ENCODE results near the gene FER.

DNA sequence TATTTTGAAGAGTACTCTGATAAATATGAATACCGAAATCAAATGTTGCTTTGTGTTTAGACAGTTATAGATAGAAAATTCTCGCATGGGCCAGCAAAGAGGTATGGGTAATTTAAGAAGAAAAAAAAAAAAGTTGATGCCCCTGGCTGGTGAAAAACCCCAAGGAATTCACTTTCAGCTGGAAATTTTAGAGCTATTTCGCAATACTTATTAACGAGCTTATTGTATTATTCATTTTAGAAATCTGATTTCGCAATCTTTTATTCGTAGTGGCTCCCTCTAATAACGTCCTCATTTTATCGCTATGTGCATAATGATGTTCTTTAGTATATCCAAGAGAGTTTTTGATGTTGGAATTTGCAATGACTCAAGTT, 18.5 kb upstream of the FER start:
- TF ChIP-seq EZH2phosphoT487 (IDR thresholded peaks at IDR 0.05; ENCODE audit: borderline replicate concordance, low read length): no peak
- TF ChIP-seq, protein P1, sequence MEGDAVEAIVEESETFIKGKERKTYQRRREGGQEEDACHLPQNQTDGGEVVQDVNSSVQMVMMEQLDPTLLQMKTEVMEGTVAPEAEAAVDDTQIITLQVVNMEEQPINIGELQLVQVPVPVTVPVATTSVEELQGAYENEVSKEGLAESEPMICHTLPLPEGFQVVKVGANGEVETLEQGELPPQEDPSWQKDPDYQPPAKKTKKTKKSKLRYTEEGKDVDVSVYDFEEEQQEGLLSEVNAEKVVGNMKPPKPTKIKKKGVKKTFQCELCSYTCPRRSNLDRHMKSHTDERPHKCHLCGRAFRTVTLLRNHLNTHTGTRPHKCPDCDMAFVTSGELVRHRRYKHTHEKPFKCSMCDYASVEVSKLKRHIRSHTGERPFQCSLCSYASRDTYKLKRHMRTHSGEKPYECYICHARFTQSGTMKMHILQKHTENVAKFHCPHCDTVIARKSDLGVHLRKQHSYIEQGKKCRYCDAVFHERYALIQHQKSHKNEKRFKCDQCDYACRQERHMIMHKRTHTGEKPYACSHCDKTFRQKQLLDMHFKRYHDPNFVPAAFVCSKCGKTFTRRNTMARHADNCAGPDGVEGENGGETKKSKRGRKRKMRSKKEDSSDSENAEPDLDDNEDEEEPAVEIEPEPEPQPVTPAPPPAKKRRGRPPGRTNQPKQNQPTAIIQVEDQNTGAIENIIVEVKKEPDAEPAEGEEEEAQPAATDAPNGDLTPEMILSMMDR (conservative IDR thresholded peaks at IDR 0.05; ENCODE audit: low read depth, low read length): no peak
